ENCODE measurements around the gene PRKCE.
A peak's percentile ranks its signal among the peaks of the same experiment; 100 is the strongest.
"Not testable (repeated sequence)": the region's sequence is repeated elsewhere in the genome, so short reads cannot be mapped to it uniquely, and the experiment has no call there.

Gene PRKCE

GRCh38 chr2:45705233-45705632, 53.8 kb downstream of the PRKCE start:
- no peak for DNase-seq

DNA sequence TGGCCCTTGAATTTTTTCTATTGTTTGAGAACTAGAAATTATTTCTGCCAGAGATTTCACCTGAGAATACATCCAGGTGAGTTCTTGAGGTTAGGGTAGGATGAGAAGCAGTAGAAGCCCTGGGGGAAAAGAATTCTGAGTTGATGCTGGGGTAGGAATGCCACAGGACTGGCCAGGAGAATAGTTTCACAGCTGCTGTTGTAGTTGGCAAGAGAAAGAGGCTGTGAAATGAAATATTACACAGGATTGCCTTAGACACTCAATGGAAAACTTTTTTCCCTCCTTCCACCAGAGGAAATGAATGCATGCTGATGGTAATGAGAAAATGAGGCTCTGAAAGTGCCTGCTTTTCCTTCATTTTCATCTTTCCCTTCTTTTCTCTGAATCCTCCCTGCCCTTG, 54.6 kb downstream of the PRKCE start:
- no peak for DNase-seq

DNA sequence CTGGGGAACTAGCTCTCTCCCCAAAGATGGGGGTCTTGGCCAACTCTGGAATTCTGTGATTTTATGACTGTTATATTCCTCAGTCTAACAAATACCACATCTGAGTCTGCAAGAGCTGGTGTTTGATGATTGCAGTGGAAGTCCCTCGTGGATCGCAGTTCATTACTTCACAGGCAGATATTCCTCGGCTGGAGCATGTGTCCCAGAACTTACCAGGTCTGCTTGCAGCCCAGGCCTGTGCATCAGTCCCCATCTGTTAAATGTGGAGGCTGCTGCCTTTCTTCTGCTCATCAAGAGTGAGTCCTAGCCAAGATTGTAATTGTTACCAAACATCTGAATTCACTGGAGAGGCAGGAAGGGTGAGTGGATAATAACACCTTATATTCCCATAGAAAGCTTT, 55.5 kb downstream of the PRKCE start:
- DNase-seq, result no peak

- DNase-seq, result no peak
Observed at GRCh38 chr2:45707661-45708060, 56.2 kb downstream of the PRKCE start.

DNA sequence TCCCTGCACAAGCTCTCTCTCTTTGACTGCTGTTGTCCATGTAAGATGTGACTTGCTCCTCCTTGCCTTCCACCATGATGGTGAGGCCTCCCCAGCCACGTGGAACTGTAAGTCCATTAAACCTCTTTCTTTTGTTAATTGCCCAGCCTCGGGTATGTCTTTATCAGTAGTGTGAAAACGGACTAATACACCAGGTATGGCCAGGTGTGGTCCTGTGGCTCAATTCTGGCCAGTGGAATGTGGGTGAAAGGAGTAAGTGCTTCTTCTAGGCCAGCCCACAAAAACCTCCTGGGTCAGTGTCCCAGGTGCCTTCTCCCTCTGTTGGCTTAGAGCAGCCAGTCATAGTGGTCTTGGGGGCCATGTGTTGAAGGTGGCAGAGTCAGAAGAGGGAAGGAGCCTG, 57.0 kb downstream of the PRKCE start:
- DNase-seq, result no peak

DNA sequence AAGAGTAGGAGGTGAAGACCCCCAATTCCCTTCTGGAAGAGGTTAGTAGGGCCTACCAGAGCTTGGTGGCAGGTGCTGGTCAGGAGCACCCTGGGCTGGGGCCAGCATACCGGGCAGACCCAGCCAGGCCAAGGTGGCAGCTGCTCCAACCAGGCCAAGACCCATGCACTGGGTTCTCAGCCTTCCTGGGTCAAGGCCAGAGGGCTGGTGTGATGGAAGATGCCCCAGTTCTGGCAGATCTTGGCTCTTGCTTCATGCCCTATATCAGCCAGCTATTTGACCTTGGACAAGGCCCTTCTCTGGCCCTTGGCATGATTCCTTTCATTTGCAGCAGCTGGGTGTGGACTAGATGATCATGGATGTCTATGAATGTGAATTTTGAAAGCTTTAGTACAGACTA, 57.7 kb downstream of the PRKCE start:
- DNase-seq, result no peak

DNA sequence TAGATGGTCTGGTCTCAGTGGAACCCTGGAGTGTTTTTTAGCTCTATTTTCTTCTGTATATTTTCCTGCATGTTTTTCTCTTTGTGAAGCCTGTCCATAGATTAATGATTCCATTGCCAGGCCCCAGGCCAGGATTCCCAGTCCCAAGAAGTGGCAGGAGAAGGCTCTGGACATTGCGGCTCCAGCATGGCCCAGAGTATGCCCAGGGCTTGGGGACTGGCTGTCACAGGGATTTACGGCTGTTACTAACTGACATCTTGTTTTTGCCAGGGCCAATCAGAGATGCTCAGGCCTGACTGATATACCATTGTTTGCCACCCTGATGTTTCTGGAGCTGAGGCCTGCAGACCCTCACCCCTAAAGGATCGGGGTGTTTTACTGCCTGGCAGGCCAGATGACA, 59.0 kb downstream of the PRKCE start:
- DNase-seq, result no peak

DNA sequence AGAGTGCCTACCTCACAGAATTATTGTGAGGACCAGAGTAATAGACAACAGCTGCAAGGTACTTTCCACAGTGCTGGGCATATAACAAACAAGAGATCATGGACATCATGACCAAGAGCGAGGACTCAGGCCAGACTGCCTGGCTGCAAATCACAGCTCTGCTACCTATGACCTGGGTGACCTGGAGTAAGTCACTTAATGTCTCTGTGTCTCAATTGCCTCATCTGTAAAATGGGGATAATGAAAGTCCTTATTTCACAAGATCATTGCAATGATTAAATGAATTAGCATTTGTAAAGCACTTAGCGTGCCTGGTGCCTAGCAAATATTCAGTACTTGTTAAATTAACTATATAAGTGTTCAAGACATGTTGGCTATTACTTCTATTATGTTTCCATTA, 59.7 kb downstream of the PRKCE start:
- no peak for DNase-seq

- DNase-seq, result peak; percentile 9
Observed at GRCh38 chr2:45712570-45712969, 61.1 kb downstream of the PRKCE start.

GRCh38 chr2:45713136-45713535, 61.7 kb downstream of the PRKCE start:
- DNase-seq, result no peak

DNA sequence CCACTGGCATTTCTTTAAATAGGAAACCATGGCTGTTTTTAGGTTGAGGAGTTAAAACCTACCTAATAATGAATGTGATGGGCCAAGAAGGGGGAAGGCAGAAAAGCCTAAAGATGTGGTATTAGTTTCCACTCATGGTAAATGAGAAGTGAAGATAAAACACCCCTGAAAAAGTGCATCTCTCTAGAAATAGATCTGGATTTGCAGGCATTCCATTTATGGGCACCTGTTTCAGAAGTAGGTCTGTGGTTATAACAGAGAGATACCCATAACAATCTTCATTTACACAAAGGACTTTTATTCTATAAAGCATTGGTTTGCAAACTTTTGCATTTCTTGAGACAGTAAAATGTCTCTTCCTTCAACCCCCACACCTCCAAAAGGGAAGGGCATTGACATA, 62.1 kb downstream of the PRKCE start:
- no peak for DNase-seq

- DNase-seq, result no peak
Observed at GRCh38 chr2:45714679-45715078, 63.2 kb downstream of the PRKCE start.

DNA sequence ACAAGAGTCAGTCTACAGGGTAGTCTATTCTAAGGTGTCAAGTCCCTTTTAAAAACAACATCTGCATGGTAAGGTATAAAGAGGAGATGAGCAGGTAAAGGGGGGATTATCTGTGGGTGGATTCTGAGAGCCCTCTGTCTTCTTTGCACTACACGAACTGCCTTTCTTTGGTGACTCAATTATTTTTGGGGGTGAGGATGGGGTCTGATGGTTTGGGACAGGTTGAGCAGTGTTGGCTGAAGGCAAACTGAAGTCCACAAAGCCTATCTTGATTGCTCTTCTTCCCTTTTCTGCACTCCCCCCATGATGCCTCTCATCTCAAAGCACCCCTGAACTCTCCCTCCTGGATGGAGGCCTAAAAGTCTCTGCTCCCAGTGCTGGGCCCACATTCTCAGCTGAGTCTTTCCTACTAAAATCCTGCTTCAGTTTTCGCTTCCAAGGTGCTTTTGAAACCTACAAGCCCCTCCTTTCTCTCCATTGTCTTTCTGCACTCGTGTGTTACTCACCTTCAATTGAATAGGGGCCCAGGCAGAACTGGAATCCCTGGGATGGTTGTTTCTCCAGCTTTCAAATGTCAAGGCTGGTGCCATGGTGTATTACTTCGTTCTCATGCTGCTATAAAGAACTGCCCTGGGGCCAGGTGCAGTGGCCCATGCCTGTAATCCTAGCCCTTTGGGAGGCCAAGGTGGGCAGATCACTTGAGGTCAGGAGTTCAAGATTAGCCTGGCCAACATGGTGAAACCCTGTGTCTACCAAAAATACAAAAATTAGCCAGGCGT, 64.3 kb downstream of the PRKCE start:
- no peak for DNase-seq

DNA sequence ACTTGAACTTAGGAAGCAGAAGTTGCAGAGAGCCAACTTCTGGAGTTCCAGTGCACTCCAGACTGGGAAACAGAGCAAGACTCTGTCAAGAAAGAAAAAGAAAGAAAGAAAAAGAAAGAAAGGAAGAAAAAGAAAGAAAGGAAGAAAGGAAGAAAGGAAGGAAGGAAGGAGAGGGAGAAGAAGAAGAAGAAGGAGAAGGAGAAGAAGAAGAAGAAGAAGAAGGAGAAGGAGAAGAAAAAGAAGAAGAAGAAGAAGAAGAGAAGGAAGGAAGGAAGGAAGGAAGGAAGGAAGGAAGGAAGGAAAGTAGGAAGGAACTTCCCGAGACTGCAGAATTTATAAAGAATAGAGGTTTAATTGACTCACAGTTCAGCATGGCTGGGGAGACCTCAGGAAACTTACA, 65.0 kb downstream of the PRKCE start:
- not testable (repeated sequence) for DNase-seq

DNA sequence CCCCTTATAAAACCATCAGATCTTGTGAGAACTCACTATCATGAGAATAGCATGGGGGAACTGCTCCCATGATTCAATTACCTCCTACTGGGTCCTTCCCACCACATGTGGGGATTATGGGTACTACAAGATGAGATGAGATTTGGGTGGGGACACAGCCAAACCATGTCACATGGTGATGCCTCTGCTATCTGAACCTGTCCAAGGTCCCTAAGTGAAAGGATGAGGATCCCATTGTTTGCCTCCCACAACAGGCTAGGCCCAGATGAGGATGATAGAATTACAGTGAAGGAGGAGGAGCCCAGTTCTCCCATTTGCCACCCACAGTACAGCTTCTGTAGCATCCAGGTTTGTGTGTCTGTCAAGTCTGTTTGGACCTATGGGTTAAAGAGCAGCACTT, 65.4 kb downstream of the PRKCE start:
- DNase-seq, result no peak

DNA sequence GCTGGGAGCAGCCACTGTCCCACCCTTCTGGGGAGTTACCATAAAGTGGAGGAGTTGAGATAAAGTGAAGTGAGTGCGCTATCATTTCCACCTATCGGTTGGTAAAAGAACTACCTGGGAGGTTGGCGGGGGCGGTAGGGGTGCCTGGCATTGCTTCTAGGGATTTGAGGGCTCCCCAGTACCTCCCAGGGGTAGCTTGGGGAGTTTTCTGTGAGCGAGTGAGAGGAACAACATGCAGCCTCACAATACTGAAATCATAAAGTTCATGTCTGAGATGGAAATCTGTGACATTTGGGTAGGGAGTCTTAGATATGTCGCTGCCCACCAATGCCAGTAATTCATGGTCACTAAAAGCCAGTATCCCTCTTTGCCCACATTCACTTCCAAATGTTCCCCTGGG, 68.7 kb downstream of the PRKCE start:
- DNase-seq, result no peak

- no peak for DNase-seq
Observed at GRCh38 chr2:45721150-45721549, 69.7 kb downstream of the PRKCE start.

GRCh38 chr2:45722477-45722876, 71.0 kb downstream of the PRKCE start:
- no peak for DNase-seq

DNA sequence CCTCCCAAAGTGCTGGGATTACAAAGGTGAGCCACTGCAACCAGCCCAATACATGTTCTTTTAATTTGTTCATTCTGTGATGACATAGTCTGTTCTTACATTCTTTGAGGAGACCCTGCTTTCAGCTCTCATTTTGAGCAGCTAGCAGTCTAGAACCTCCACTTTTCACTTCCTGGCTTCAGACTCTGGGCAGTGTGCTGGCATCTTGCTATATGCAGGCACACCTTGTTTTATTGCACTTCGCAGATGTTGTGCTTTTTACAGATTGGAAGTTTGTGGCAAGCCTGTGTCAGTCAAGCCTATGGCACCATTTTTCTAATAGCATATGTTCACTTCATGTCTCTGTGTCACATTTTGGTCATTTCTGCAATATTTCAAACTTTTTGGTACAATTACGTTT, 72.4 kb downstream of the PRKCE start:
- DNase-seq, result no peak

GRCh38 chr2:45724335-45724734, 72.9 kb downstream of the PRKCE start:
- no peak for DNase-seq

GRCh38 chr2:45725731-45726130, 74.3 kb downstream of the PRKCE start:
- no peak for DNase-seq

DNA sequence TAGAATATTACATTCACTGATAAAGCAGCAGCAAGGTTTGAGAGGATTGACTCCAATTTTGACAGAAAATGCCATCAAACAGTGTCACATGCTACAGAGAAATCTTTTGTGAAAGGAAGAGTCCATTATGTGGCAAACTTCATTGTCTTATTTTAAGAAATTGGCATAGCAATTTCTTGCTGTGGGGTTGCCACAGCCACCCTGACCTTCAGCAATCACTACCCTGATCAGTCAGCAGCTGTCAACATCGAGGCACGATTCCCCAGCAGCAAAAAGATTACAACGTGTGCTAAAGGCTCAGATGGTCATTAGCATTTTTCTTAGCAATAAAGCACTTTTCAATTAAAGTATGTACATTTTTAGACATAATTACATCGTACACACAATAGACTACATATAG, 74.7 kb downstream of the PRKCE start:
- DNase-seq, result no peak

- no peak for DNase-seq
Observed at GRCh38 chr2:45728458-45728942, 77.0 kb downstream of the PRKCE start.

- DNase-seq, result peak; percentile 29
Observed at GRCh38 chr2:45729753-45730512, 78.5 kb downstream of the PRKCE start.
